Breast epithelium (tissue), 3 donors: ENCODE results near the gene AGPAT3.

Experiments used
- POLR2A ChIP-seq: fragments of 450-650 bp; IDR thresholded peaks from one replicate; pipeline ENCODE4 v1.6.1; 2016; ENCODE audit warnings: antibody characterized with exemption, mild to moderate bottlenecking, moderate library complexity
- POLR2AphosphoS5 ChIP-seq, 3 donors: sonication (generic); formaldehyde crosslinking; IDR thresholded peaks; one replicate each; pipeline ENCODE4 v1.6.1; 2017; ENCODE audit warnings: antibody characterized with exemption in 3 of 3
- TF ChIP-seq, protein P1 (sequence below), 3 donors: fragments of 450-650 bp; IDR thresholded peaks; one replicate each; pipeline ENCODE4 v1.5.1; 2016 to 2017; ENCODE audit warnings: antibody characterized with exemption in 3 of 3, mild to moderate bottlenecking in 3 of 3, moderate library complexity in 3 of 3

DNA sequence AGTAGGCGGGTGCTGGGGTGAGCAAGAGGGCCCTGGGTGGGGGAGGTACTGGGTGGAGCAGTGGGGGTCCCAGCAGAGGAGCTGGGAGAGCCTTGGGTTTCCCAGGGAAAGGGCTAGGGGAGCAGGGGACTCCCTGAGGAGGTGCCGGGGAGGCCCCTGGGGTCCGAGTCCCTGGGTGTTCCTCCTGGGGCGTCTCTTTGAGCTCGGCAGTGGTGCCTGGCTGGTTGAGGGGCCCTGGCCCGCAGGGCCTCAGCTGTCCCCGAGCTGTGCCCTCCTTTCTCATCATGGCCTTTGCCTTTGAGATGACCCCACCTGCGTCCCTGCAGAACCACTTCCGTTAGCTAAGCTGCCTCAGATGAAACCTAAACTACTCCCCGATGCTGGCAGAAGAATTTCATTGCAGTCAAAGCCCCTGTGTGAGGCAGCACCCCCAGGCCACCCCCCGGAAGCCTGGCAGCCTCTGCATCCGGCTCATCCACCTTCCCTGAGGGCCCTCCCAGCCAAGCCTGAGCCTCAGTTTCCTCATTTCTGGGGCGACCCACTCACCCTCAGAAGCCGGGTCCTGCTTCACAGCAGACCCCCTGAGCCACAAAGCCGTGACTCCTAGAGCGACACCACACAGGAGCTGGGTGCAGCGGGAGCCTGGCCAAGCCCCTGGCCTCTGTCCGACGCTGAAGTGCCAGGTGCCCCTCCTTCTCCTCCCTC is 103.5 kb downstream of the AGPAT3 start:
- TF ChIP-seq, protein P1, sequence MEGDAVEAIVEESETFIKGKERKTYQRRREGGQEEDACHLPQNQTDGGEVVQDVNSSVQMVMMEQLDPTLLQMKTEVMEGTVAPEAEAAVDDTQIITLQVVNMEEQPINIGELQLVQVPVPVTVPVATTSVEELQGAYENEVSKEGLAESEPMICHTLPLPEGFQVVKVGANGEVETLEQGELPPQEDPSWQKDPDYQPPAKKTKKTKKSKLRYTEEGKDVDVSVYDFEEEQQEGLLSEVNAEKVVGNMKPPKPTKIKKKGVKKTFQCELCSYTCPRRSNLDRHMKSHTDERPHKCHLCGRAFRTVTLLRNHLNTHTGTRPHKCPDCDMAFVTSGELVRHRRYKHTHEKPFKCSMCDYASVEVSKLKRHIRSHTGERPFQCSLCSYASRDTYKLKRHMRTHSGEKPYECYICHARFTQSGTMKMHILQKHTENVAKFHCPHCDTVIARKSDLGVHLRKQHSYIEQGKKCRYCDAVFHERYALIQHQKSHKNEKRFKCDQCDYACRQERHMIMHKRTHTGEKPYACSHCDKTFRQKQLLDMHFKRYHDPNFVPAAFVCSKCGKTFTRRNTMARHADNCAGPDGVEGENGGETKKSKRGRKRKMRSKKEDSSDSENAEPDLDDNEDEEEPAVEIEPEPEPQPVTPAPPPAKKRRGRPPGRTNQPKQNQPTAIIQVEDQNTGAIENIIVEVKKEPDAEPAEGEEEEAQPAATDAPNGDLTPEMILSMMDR (IDR thresholded peaks at IDR 0.05) = no peak
- no peak for TF ChIP-seq POLR2A
- TF ChIP-seq POLR2AphosphoS5 (IDR thresholded peaks at IDR 0.05) = no peak
